CD4-positive, alpha-beta T cell (primary cell): ENCODE measurements around the gene FCGR1A. TPM values are rescaled to one million over a fixed set of nuclear protein-coding genes. Genes with fewer than 3 reads are reported as not detected.
A peak's percentile ranks its signal among the peaks of the same experiment; 100 is the strongest.
"Not testable (repeated sequence)": the region's sequence is repeated elsewhere in the genome, so short reads cannot be mapped to it uniquely, and the experiment has no call there.

Source experiments
- ATAC-seq: fragments of 200-7000 bp; cut with Tn5 transposase; one replicate; pipeline ENCODE4 v1.10.0; 2022; ENCODE audit warnings: mild to moderate bottlenecking; ENCODE audit not compliant: poor library complexity
- CTCF ChIA-PET: fragments of 350-600 bp; sonication (Branson Sonifier 250); formaldehyde crosslinking; loops from one replicate; lab custom pipeline; 2021; ENCODE audit warnings: antibody characterized with exemption, inconsistent platforms; lab: Charles Lee
- POLR2A ChIA-PET: fragments of 350-600 bp; sonication (Branson Sonifier 250); formaldehyde crosslinking; loops from one replicate; lab custom pipeline; 2021; ENCODE audit warnings: antibody characterized with exemption, inconsistent platforms; lab: Charles Lee
- DNase-seq, 14 experiments: peaks; one replicate each; pipeline ENCODE4 v3.0.0-alpha.2; 2013 to 2020; ENCODE audit warnings: mixed read lengths in 2 of 14
- H3K27ac ChIP-seq, 2 donors: one replicate each; pipeline versions ENCODE4 v1.5.1 to v1.7.0; 2013; ENCODE audit warnings: low read length in 2 of 2, low read depth in 1 of 2, mild to moderate bottlenecking in 1 of 2
- H3K27me3 ChIP-seq, 2 experiments: 1 replicate in 1 of 2; 2 replicates in 1 of 2; pipeline versions ENCODE4 v1.6.1 to v1.7.0; 2013; ENCODE audit warnings: low read length in 2 of 2, control low read depth in 1 of 2, mild to moderate bottlenecking in 1 of 2, moderate library complexity in 1 of 2; ENCODE audit not compliant: insufficient read depth in 2 of 2, control insufficient read depth in 1 of 2
- H3K36me3 ChIP-seq: one replicate; pipeline ENCODE4 v1.6.1; 2013; ENCODE audit warnings: low read length, control low read depth; ENCODE audit not compliant: insufficient read depth
- H3K4me1 ChIP-seq: one replicate; pipeline ENCODE4 v1.6.1; 2013; ENCODE audit warnings: low read length, control low read depth; ENCODE audit not compliant: insufficient read depth
- H3K4me3 ChIP-seq: one replicate; pipeline ENCODE4 v1.5.1; 2013; ENCODE audit warnings: mild to moderate bottlenecking, low read length, moderate library complexity
- H3K9me3 ChIP-seq, 2 experiments: 1 replicate in 1 of 2; 2 replicates in 1 of 2; pipeline versions ENCODE4 v1.6.1 to v1.7.0; 2013; ENCODE audit warnings: low read length in 2 of 2, mild to moderate bottlenecking in 2 of 2, control low read depth in 1 of 2, moderate library complexity in 1 of 2; ENCODE audit not compliant: control insufficient read depth in 1 of 2, insufficient read depth in 1 of 2
- H3K27ac Mint-ChIP-seq: one replicate; pipeline ENCODE4 v1.8.0; 2020; ENCODE audit warnings: mixed read lengths
- H3K27me3 Mint-ChIP-seq: one replicate; pipeline ENCODE4 v1.8.0; 2021; ENCODE audit warnings: mixed read lengths
- H3K36me3 Mint-ChIP-seq: one replicate; pipeline ENCODE4 v1.8.0; 2021; ENCODE audit warnings: low read depth, mixed read lengths
- H3K4me1 Mint-ChIP-seq: one replicate; pipeline ENCODE4 v1.8.0; 2021; ENCODE audit warnings: low read depth, mixed read lengths
- H3K4me3 Mint-ChIP-seq: one replicate; pipeline ENCODE4 v1.8.0; 2020; ENCODE audit warnings: mild to moderate bottlenecking, mixed read lengths
- H3K9me3 Mint-ChIP-seq: one replicate; pipeline ENCODE4 v1.8.0; 2020; ENCODE audit warnings: mixed read lengths
- intact Hi-C, 2 experiments: fragments of 100-400 bp; cut with DNase I in 1 of 2; cut with micrococcal nuclease in 1 of 2; formaldehyde crosslinking; loops; one replicate each; pipeline versions ENCODE4 v1.15.1 to v1.9.0; 2023 to 2025; cut with DNase I, micrococcal nuclease
- total RNA-seq, 174 experiments: library from RNA in 2 of 174; stranded (reverse) in 2 of 174; gene quantifications; one replicate each; pipeline ENCODE4 v1.2.3 and lab custom pipeline; 2021 to 2026

The FCGR1A gene
- total RNA-seq, 2 experiments from 2014 or later, result 0.17 TPM; not detected in 1

DNA sequence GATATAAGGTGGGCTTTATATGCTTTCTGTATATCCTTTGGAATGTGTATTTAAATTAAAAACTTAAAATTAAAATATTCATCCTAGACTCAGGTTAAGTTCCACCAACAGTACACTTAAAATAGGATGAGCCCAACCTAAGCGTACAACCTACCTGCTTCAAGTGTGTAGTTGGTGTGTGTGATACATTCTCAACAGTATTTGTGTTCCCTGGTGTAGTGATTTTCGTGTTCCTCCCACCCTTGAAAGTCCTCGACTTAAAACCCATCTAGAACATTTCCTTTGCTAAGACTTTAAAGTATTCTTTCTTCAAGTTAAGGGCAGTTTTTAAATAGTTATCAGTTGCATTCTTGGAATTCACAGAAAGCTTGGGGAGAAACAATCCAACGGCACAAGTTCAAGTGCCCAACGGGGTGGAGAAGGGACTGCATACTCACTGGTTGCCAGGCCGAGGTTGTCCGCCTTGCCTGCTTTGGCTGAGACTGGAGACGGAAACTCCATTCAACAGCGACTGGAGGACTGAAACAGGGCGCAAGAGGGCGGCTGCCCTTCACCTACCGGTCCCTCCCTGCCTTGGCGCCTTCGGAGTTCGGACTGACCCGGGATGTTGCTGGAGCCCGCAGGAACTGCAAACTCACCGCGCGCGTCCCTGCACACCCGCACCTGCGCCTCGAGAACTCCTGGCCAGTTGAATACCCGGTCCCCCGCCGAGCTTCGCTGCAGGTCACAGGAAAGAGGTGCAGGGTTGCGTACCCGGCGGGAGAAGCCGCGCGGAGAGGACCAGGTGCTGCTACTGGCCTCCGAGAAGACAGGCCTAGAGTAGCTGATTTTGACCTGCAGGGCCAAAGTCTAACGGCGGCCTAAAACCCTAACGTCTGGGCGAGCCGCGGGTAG is 35.8 kb upstream of the FCGR1A start:
- H3K9me3 ChIP-seq, H3K36me3 ChIP-seq, H3K4me1 Mint-ChIP-seq, intact Hi-C loops, H3K9me3 Mint-ChIP-seq, H3K27ac Mint-ChIP-seq, H3K4me1 ChIP-seq, ATAC-seq, POLR2A ChIA-PET, H3K27me3 Mint-ChIP-seq, CTCF ChIA-PET, H3K36me3 Mint-ChIP-seq, H3K4me3 ChIP-seq, H3K27ac ChIP-seq, H3K27me3 ChIP-seq: not testable (repeated sequence)
- DNase-seq, result peak in 4 of 14 experiments; percentile 2 to 31 (median 2)
- H3K4me3 Mint-ChIP-seq, result peak overlapping the region; percentile 15

DNA sequence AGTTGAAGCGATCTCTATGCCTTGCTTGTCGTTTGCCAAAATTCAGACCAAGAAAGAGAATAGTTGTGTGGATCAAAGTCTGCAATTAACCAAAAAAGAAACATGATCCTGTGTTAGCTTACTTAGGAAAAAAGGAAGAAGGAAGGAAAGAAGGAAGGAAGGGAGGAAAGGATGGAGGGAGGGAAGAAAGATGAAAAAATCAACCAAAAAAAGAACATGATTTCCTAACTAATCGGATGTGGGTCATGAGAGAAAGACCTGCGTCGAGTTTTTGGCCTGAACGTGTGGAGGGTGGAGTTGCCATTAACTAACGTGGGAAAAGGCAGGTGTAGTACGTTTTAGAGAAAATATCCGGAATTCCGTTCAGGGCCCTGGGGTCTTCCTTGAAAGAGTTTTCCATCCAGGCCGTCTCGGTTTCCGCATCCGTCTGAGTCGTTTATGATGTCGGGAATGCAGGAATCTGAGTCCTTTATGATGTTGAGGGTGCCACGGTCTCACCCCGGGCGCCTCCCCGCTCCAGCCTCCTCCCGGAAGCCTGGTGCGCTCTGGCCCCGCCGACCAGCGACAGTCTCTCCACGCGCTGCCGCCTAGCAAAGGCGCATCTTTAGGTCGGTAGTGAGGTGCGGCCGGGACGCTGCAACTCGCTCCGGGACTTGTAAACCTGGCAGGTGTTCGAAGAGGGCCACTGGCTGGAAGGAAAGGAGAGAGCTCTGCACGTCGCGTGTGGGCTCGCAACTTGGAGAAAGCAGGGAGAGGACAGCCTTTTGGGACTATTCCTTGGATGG is 34.9 kb upstream of the FCGR1A start:
- DNase-seq, H3K36me3 ChIP-seq, CTCF ChIA-PET, POLR2A ChIA-PET, H3K4me1 ChIP-seq, H3K27ac ChIP-seq, H3K27me3 ChIP-seq, H3K9me3 Mint-ChIP-seq, H3K27ac Mint-ChIP-seq, H3K9me3 ChIP-seq, H3K36me3 Mint-ChIP-seq, intact Hi-C loops, H3K4me1 Mint-ChIP-seq, H3K27me3 Mint-ChIP-seq: not testable (repeated sequence)
- H3K4me3 Mint-ChIP-seq, result peak overlapping the region; percentile 87
- peak; percentile 63 for ATAC-seq
- peak overlapping the region; percentile 14 for H3K4me3 ChIP-seq

DNA sequence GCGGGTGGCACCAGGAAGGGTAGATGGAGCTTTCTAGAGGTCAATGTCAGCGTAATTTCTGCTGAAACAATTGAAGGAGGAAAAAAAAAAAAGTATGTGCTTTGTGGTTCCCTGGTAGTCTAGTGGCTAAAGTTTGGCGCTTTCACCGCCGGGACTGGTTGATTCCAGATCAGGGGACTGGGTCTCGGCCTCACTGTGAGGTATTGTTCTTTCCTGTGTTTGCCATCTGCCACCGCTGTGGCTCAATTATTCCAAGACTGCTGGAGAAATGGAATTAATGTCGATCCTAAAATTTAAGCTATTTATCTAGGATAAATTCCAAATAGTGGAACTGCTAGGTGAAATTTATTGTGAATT is 34.4 kb upstream of the FCGR1A start:
- CTCF ChIA-PET, H3K27ac Mint-ChIP-seq, H3K4me1 Mint-ChIP-seq, H3K27me3 Mint-ChIP-seq, H3K9me3 ChIP-seq, H3K27me3 ChIP-seq, H3K27ac ChIP-seq, H3K4me1 ChIP-seq, H3K36me3 Mint-ChIP-seq, H3K36me3 ChIP-seq, ATAC-seq, intact Hi-C loops, H3K9me3 Mint-ChIP-seq, POLR2A ChIA-PET: not testable (repeated sequence)
- H3K4me3 Mint-ChIP-seq, result peak overlapping the region; percentile 87
- peak overlapping the region; percentile 14 for H3K4me3 ChIP-seq
- DNase-seq, result peak in 2 of 14 experiments; percentile 2 to 4

DNA sequence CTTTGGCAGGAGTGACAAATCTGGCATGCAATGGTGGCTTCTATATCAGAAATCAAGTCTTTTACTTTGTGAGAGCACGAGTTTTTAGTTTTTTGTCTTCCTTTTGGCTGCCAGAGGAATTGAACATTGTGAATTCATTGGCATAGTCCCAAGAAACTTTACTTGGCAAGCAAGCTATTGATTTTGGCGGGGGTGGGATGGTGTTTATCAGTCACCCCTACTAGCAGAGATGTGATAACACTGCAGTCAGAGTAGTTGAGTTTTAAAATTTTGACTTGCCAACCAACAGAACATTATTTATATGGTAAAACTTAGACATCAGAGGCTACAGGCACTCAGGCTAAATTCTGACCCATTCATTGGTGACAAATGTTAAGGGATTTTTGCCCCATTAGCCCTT is 31.9 kb upstream of the FCGR1A start:
- CTCF ChIA-PET, intact Hi-C loops, H3K27me3 Mint-ChIP-seq, H3K9me3 ChIP-seq, H3K4me1 Mint-ChIP-seq, H3K9me3 Mint-ChIP-seq, H3K27ac Mint-ChIP-seq, H3K36me3 ChIP-seq, ATAC-seq, DNase-seq, H3K4me3 ChIP-seq, H3K36me3 Mint-ChIP-seq, H3K4me3 Mint-ChIP-seq, H3K27ac ChIP-seq, H3K4me1 ChIP-seq, H3K27me3 ChIP-seq, POLR2A ChIA-PET: not testable (repeated sequence)

DNA sequence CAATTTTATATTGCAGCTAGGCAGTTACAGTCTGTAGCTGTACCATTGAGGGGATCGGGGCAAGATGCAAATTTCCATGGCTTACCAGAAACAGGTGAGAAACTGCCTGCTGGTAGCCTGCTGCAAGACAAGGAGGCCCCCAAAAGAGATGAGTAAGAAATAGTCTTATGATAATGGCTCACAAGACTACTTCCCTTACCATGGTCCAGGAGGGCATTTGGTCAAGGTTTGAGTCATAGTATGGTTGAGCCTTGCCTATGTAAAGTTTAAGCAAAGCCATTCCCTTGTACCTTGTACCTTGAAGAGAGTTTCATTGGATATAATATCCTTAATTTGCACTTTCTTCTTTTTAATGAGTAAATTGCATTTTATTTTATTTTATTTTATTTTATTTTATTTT is 30.3 kb upstream of the FCGR1A start:
- ATAC-seq, DNase-seq, intact Hi-C loops, H3K4me3 ChIP-seq, H3K36me3 Mint-ChIP-seq, H3K27ac Mint-ChIP-seq, H3K36me3 ChIP-seq, H3K27me3 ChIP-seq, CTCF ChIA-PET, H3K9me3 ChIP-seq, H3K4me3 Mint-ChIP-seq, H3K27ac ChIP-seq, H3K9me3 Mint-ChIP-seq, H3K4me1 Mint-ChIP-seq, POLR2A ChIA-PET, H3K4me1 ChIP-seq, H3K27me3 Mint-ChIP-seq: not testable (repeated sequence)

DNA sequence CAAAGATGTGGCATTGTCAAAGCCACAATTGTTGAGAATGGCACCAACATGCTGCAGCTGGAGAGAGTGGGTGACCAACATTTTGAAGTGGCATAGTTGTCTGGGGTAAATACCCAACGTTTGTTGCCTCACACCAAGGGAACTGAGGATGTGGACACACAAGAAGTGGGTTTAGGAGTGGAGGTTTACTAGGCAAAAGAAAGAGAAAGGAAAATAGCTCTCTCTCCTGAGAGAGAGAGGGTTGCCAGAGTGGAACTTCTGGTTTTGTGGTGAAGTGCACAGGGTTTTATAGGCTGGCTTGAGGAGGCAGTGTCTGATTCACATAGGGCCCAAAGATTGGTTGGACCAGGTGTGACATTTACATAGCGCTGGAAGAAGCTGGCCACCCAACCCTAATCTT is 29.0 kb upstream of the FCGR1A start:
- intact Hi-C loops, H3K9me3 Mint-ChIP-seq, POLR2A ChIA-PET, H3K4me3 ChIP-seq, H3K36me3 Mint-ChIP-seq, CTCF ChIA-PET, H3K27me3 ChIP-seq, H3K27ac Mint-ChIP-seq, DNase-seq, H3K4me3 Mint-ChIP-seq, H3K9me3 ChIP-seq, H3K4me1 ChIP-seq, ATAC-seq, H3K27ac ChIP-seq, H3K4me1 Mint-ChIP-seq, H3K27me3 Mint-ChIP-seq, H3K36me3 ChIP-seq: not testable (repeated sequence)

DNA sequence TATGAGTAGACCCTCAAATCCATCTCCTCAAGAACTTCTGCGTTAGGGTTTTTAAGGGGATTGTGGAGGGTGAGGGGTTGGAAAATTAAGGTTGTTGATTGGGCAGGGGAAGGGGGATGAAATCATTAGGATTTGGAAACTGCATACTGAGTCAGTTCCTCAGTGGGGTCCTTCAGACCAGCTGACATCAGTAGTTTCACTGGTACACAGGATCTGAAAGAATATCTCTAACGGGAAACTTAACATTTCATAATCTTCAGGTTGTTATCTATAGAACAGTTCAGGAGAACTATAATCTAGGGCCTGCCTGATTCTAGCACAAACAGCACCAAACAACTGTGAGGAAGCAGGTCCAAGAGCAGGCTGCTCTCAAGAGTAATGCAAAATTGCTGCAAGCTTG is 27.2 kb upstream of the FCGR1A start:
- POLR2A ChIA-PET, H3K9me3 ChIP-seq, H3K4me3 Mint-ChIP-seq, H3K27me3 ChIP-seq, H3K9me3 Mint-ChIP-seq, CTCF ChIA-PET, DNase-seq, H3K27me3 Mint-ChIP-seq, intact Hi-C loops, ATAC-seq, H3K36me3 Mint-ChIP-seq, H3K4me1 ChIP-seq, H3K4me1 Mint-ChIP-seq, H3K4me3 ChIP-seq, H3K27ac Mint-ChIP-seq, H3K36me3 ChIP-seq, H3K27ac ChIP-seq: not testable (repeated sequence)
